ENCODE results near the gene KCTD20.

Gene KCTD20

GRCh38 chr6:36505744-36506534 is 63.1 kb downstream of the KCTD20 start:
- Histone ChIP-seq H3K9me3 (no peaks in the 10 kb centered on the region), H3K27ac (peak overlapping the region; percentile 50), H3K36me3 (peaks cover 89% of the 10 kb centered on the region), H3K27me3 (no peaks in the 10 kb centered on the region), H3K4me3 (ENCODE audit: low read depth in 1 of 2, low read length in 1 of 2) (no peak overlapping the region), H3K4me1 (ENCODE audit: control insufficient read depth in 1 of 2, insufficient read depth in 1 of 2, low read depth in 1 of 2, low read length in 1 of 2) (peaks cover 12 to 20% of the 10 kb centered on the region in 2 experiments)
- TF ChIP-seq CTCF (IDR thresholded peaks at IDR 0.05) = no peak

- Histone ChIP-seq H3K9me3 (no peaks in the 10 kb centered on the region), H3K27ac (peak overlapping the region; percentile 50), H3K27me3 (no peaks in the 10 kb centered on the region), H3K36me3 (peaks cover 91% of the 10 kb centered on the region), H3K4me3 (ENCODE audit: low read depth in 1 of 2, low read length in 1 of 2) (no peak overlapping the region), H3K4me1 (ENCODE audit: control insufficient read depth in 1 of 2, insufficient read depth in 1 of 2, low read depth in 1 of 2, low read length in 1 of 2) (peaks cover 12 to 20% of the 10 kb centered on the region in 2 experiments)
- no peak for TF ChIP-seq CTCF (IDR thresholded peaks at IDR 0.05)
These were observed 63.8 kb downstream of the KCTD20 start for GRCh38 chr6:36506611-36507010.

DNA sequence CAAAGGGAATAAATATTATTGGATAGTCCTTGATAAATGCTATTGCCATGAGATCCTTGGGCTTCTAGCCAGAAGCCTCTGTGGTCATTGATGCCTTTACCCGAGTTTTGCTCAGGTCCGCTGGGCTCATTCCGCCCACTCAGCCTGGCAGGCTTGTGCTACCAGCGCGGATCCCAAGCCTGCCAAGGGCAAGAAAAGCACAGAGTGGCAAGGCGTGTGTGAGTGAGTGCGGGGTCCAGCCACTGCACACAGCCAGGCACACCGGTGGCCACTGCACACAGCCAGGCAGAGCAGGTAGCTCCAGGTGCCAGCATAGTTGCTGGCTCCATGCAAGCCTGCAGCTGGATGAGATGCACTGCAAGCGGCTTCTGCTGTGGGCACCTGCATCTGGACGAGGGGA is 65.7 kb downstream of the KCTD20 start:
- H3K4me3 ChIP-seq (ENCODE audit: low read depth in 1 of 2, low read length in 1 of 2) = no peak overlapping the region
- TF ChIP-seq CTCF (IDR thresholded peaks at IDR 0.05) = no peak
- peaks cover 12 to 20% of the 10 kb centered on the region in 2 experiments for H3K4me1 ChIP-seq (ENCODE audit: control insufficient read depth in 1 of 2, insufficient read depth in 1 of 2, low read depth in 1 of 2, low read length in 1 of 2)
- H3K27ac ChIP-seq = no peak overlapping the region
- peaks cover 95% of the 10 kb centered on the region for H3K36me3 ChIP-seq
- no peaks in the 10 kb centered on the region for H3K27me3 ChIP-seq
- H3K9me3 ChIP-seq = no peaks in the 10 kb centered on the region

- Histone ChIP-seq H3K27me3 (no peaks in the 10 kb centered on the region), H3K9me3 (no peaks in the 10 kb centered on the region), H3K4me3 (ENCODE audit: low read depth in 1 of 2, low read length in 1 of 2) (no peak overlapping the region), H3K27ac (no peak overlapping the region), H3K36me3 (peaks cover 78% of the 10 kb centered on the region), H3K4me1 (ENCODE audit: control insufficient read depth in 1 of 2, insufficient read depth in 1 of 2, low read depth in 1 of 2, low read length in 1 of 2) (peaks cover 24 to 28% of the 10 kb centered on the region in 2 experiments)
- TF ChIP-seq CTCF (IDR thresholded peaks at IDR 0.05) = no peak
These were observed 67.6 kb downstream of the KCTD20 start for GRCh38 chr6:36510365-36510764.

GRCh38 chr6:36514554-36515456 is 72.0 kb downstream of the KCTD20 start:
- Histone ChIP-seq H3K27ac (peak overlapping the region; percentile 86), H3K27me3 (no peaks in the 10 kb centered on the region), H3K4me1 (ENCODE audit: control insufficient read depth in 1 of 2, insufficient read depth in 1 of 2, low read depth in 1 of 2, low read length in 1 of 2) (peaks cover 13 to 20% of the 10 kb centered on the region in 2 experiments), H3K9me3 (no peaks in the 10 kb centered on the region), H3K4me3 (ENCODE audit: low read depth in 1 of 2, low read length in 1 of 2) (peak overlapping the region in 1 of 2 experiments; percentile 16), H3K36me3 (peaks cover 73% of the 10 kb centered on the region)
- TF ChIP-seq CTCF (IDR thresholded peaks at IDR 0.05) = peak; percentile 9
